Activated naive CD8-positive, alpha-beta T cell treated with anti-CD3 and anti-CD28 coated beads, Interleukin-2, amount 50 U/mL, for 16 hours (primary cell): ENCODE results near the gene DEDD2.

Source experiments
- DNase-seq: peaks from one replicate; pipeline ENCODE4 v3.0.0-alpha.2; 2020; ENCODE audit warnings: low read depth, low spot score

DEDD2 gene

GRCh38 chr19:42248270-42249148 is 31.0 kb upstream of the DEDD2 start:
- DNase-seq: no peak

- DNase-seq: no peak
Measured at GRCh38 chr19:42247640-42248199, 30.2 kb upstream of the DEDD2 start.

- no peak for DNase-seq
Measured at GRCh38 chr19:42246922-42247639, 29.6 kb upstream of the DEDD2 start.

- no peak for DNase-seq
Measured at GRCh38 chr19:42246143-42246921, 28.9 kb upstream of the DEDD2 start.

GRCh38 chr19:42245231-42245630 is 27.8 kb upstream of the DEDD2 start:
- no peak for DNase-seq

- DNase-seq: peak; percentile 83
Measured at GRCh38 chr19:42244347-42245220, 27.1 kb upstream of the DEDD2 start.

- DNase-seq: peak; percentile 91
Measured at GRCh38 chr19:42242512-42243409, 25.3 kb upstream of the DEDD2 start, which contains the start of gene GSK3A. Gene GSK3A, minus strand, starts transcription at chr19:42242602. Its CDS starts 137 bp downstream, at chr19:42242465.

- DNase-seq: no peak
Measured at GRCh38 chr19:42242069-42242511, 24.6 kb upstream of the DEDD2 start.

- DNase-seq: no peak
Measured at GRCh38 chr19:42241279-42241678, 23.8 kb upstream of the DEDD2 start.

GRCh38 chr19:42239544-42240220 is 22.2 kb upstream of the DEDD2 start:
- DNase-seq: no peak

GRCh38 chr19:42235181-42235580 is 17.7 kb upstream of the DEDD2 start:
- DNase-seq: no peak

- no peak for DNase-seq
Measured at GRCh38 chr19:42234364-42234763, 16.9 kb upstream of the DEDD2 start.

GRCh38 chr19:42233678-42234292 is 16.3 kb upstream of the DEDD2 start:
- DNase-seq: no peak

GRCh38 chr19:42233106-42233505 is 15.6 kb upstream of the DEDD2 start:
- DNase-seq: no peak

- no peak for DNase-seq
Measured at GRCh38 chr19:42232435-42232834, 15.0 kb upstream of the DEDD2 start.

GRCh38 chr19:42230571-42230970 is 13.1 kb upstream of the DEDD2 start:
- DNase-seq: no peak

- no peak for DNase-seq
Measured at GRCh38 chr19:42229855-42230351, 12.4 kb upstream of the DEDD2 start.

- DNase-seq: no peak
Measured at GRCh38 chr19:42229301-42229854, 11.9 kb upstream of the DEDD2 start.
